Activated T-cell treated with anti-CD3 and anti-CD28 coated beads for 48 hours (primary cell): Measurements from ENCODE around the gene TRPM5.

Source experiments
- DNase-seq: peaks from one replicate; pipeline ENCODE4 v3.0.0-alpha.2; 2020; ENCODE audit warnings: low read depth

Gene TRPM5

DNA sequence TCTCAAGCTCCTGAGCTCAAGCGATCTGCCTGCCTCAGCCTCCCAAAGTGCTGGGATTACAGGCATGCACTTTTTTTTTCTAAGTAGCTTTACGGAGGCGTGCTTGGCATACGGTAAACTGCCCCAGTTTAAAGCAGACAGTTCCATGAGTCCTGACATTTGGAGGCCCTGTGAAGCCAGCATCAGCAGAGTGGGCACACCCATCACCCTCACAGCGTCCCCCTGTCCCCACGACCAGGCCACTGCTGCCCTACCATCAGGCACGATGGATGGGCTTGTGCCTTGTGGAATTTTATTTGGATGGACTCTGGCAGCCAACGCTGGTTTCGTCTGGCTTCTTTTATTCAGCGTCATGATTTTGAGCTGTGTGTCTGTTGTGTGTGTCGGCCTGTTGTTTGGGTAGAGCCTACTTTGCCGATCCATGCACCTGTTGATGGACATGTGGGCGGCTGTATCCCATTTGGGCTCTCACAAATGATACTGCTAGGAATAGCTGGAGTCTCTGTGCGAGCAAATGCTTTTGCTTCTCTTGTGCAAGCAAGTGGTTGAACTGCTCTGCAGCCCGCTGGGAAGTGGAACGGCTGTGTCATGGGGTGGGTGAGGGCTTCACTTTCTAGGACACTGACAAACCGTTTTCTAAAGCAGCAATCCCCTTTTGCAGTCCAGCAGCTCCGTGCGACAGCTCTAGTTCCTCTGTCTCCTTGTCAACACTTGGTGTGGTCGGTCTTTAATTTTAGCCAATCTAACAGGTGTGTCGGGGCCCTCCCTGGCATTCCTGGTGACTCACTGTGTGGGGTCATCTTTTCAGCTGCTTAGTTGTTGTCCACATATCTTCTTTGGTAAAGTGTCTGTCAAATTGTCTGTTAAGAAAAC is 24.3 kb upstream of the TRPM5 start:
- DNase-seq, result no peak

DNA sequence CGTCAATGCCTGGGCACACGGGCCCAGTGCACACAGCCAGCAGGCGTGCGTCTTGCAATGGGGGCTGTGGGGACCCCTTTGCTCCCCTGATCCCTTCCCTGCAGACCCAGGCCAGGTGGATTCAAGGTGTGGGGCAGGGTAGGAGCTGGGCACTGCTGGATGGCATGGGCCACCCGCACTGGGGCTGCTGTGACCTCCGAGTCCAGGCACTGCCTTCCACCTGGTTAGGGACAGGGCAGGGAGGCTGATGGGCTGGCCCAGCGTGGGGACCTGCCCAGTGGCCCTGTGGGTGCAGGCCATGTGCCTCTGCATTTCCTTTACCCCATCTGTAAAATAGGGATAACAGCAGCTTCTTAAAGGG is 23.4 kb upstream of the TRPM5 start:
- no peak for DNase-seq

DNA sequence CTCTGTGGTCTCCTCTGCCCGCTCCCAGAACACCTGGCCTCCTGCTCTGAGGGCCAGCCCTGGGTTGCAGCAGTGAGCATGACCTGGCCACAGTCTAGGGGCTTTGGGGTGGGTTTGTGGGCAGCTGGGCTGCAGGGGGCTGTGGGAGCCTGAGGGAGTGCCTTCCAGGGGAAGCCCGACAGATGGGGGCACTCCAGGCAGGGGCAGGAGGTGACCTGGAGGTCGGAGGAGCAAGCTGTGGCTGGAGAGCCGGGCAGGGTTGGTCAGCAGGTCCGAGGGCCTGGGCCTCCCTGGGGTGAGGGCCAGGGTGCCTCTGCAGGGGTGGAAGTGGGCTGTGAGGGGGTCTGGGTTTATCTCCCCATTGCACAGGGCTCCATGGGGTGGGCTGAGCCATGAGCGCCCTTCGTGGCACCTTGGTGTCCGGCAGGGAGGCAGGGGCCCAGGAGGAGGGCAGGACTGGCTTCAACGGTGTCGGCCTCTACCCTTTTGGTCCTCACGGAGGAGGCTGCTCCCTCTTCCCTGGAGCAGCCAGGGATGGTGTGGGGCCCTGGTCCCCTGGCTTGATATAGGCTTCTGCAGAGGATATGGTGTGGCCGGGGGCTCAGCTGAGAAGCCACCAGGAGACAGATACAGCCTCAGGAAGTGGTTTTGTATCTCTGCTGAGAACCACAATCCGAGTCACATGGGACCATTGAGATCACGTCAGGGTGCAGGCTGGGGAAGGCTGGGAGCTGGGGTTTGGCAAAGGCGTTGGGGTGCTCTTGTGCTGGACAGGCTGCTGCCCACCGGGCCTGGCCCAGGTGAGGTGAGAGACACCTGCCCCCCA is 22.8 kb upstream of the TRPM5 start:
- no peak for DNase-seq

DNA sequence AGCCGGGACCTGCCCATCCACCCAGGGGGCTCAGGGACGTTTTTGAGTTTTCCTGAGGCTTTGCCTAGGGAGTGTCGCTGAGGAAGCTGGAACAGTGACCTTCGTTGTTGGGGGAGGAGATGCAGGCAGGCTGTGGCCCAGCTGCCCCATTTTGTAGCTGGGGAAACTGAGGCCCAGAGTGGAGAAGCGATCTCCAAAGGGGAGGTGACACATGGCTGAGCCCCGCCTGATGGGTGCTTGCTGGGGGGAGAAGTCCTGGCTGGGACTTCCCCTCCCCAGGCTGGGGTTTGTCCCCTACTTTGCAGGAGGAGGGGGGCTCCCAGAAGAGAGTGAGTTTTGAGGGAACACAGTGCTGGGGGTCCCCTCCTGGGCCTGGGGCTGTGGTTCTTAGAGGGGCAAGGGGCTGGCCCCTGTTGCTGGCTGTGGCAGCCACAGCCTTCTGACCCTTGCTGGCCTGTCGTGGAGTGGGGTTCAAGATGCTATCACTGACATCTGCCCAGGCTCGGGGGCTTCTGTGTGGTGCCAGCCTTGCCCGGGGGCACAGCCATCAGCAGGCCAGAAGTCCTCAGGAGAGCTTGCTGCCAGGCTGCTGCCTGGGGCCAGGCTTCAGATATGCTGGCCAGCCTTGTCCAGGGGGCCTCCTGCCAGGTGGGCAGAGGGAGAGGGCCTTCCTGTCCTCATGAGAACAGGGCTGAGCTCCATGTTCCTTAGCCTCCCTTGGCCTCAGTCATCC is 21.9 kb upstream of the TRPM5 start:
- DNase-seq, result no peak

DNA sequence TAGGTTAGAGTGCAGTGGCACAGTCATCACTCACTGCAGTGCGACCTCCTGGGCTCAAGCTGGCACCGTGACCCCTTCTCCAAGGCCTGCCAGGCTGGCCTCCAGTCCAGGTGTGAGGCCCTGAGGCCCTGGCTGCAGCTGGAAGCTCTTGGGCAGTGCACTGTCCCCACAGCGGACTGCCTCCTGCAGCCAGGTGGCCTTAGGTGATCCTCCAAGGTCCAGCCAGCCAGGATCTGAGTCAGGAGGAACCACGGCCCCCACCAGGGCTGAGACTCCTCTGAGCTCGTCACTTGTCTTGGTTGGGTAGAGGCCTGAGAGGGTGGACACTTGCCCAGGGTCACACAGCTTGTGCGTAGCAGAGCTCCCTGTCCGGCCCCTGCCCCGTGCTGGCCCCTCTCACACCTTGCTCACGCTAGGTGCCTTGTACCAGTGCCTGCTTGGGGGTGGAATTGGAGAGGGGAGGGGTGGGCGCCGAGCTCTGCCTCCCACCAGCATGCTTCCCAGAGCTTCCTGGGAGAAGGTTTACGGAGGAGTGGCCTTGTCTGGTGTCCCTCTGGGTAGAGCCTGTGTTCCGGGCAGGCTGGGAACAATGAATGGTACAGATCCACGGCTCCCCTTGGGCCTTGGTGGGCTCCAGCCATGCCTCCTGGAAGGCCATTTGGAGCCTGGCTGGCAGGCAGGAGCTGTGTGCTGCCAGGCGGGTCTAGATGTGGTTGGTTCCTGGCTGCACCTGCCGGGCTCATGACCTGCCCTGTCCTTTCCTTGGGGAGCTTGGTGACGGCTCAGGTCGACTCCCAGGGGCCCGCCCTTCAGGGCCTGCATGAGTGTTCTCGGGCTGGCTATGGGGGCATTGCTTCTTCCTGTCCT is 21.1 kb upstream of the TRPM5 start:
- DNase-seq, result no peak

DNA sequence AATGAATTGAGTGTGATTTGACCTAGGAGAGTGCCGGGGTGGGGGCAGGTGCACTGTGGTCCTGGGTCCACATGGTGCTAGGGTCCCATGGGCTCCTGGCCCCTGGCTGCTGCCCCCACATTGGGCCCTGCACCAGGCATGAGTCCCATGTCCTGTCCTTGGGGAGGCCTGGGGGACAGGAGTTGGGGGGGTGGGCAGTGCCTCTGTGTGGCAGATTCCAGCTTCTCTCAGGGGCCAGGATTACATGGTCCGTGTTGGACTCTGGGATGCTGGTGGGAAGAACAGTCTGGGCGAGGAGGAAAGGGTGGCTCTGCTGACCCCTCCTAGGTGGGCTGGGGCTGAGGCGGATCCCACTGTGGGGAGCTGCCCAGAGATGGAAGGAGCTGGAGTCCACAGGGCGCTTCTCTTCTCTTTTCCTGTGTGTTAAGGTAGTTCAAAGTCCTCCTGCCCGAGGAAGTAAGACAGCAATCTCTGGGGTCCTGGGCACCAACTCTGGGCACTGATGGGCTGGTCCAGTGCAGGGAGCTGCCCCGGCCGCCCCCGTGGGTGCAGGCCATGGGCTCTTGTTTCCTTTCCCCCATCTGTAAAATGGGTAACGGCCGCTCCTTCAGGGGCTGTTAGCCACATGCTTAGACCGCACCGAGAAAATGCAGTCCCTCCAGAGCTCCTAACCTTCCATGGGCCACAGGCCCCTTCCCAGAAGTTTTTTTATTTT is 20.3 kb upstream of the TRPM5 start:
- no peak for DNase-seq

DNA sequence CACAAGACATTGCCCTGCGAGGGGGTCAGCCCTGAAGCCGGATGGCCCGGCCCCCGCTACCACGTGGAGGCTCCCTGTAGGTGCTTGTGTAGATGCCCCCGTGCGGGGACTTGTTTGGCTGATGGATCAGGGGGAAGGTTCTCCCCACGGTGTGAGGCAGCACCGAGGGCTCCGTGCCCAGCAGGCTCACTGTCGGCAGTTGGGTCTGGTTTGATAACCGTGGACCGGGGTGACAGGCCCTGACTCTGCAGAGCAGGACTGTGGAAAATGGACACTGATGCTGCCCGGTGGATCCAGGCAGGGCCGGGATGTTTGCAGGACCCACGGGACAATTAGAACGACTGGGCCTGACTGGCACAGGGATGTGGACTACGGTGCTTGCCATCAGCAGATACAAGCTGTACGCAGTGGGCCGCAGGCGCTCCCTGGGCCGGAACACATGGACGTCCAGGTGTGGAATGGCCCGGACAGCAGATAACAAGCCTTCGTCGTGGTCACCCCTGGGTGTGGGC is 19.5 kb upstream of the TRPM5 start:
- DNase-seq, result no peak

DNA sequence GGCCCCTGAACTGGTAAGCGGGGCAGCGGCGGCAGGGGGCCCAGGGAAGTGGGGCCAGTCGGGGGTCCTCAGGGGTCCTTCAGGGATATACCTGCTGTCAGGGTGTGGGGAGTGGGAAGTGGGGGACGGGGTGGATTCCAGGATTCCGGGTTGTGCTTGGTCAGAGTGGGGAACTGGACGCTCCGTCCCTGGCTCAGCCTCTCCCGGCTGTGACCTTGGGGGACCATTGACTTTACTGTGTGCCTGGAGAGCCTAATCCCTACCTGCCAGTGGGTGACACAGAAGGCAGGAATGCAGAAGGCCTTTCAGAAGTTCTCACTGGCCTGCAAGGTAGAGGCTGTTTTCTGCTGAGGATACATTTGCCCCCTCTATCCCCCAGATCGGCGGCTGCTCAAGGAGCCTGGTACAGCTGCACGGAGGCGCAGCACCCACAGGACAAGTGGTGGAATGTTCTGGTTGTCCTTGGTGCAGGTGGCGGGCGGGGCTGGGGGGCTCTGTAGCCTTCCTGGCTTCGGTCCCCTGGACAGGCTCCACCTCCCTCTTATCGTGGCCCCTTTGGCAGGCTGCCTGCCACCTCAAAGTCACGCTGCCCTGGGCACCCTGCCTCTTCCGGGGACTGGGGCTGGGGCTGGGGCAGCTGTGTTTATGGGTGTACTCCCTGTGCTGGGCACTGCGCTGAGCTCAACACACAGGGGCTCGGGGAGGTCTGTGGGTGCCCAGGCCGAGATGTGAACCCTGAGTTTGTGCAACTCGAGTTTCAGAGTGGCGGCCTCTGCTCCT is 18.9 kb upstream of the TRPM5 start:
- DNase-seq, result no peak

DNA sequence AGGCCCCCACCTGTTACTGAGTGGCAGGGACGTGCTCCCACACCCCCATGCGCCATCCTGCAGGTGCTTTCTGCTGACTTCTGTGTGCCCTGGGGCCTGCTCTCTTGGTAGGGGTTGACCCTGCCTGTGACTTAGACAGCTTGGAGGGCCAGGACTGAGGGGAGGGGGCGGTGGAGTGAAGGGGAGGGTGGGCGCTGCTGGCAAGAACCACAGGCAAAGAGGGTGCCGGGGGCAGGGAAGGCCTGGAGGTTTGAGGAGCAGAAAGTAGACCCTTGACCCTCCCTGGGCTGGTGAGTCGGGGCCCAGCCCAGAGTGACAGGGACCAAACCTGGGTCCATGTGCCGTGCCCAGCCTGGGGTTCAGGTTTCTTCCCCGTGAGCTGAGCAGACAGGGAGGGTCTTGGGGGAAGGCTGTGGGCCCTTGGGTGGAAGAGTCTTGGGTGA is 18.2 kb upstream of the TRPM5 start:
- no peak for DNase-seq

DNA sequence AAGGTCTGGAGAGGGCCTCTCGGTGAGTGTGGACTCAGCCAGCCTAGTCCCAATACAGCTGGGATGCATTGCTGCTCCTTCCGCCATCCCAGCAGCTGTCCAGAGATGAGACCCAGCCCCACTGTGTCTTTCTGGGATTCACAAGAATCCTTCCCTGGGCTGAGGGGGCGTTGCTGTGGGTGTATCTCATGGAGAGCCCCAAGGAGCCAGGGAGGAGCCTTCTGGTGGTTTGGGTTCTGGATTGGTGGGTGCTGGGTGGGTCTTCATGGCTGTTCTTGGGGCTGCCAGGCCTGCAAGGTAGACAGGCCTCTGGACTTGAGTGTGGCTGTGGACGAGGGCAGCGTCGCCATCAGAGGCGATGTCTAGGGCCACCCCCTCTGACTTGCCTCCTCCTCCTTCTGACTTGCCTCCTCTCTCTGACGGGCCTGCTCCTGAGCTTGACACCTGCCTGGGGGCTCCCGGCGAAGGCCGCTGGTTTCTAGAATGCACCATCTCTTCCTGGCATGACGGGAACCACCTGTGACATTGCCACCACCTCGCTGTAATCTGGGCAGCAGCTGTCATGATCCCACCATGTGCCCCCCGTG is 17.7 kb upstream of the TRPM5 start:
- DNase-seq, result no peak

DNA sequence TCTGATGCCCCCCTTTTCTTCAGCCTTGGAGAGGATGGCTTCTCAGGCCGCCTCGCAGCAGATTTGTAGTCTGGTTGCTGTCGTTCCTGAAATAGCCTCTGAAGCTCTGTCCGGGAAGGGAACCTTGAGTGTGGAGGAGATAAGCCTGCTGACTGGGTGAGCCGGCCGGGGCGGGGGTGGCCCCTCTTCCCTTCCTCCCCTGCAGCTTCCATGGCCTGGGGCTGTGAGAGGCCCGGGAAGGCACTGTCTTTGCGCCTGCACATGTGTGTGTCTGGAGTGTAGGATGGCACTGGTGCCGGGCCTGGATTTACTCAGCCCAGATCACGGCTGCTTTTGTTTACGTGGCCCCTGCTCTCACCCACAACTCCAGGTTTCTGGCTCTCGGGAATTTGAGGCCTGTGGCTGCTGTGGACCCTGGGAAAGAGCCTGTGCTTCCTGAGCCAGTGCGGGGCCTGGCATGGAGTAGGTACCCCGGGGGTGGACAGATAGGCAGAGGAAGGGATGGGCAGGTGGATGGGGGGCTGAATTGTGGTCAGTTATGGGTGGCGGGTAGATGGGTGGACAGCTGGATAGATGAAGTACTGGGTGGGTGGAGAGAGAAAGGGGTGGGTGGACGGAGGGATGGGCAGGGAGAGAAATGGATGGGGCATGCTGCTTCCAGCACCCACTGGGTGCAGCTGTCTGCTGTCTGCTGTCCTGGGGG is 17.1 kb upstream of the TRPM5 start:
- DNase-seq, result no peak

DNA sequence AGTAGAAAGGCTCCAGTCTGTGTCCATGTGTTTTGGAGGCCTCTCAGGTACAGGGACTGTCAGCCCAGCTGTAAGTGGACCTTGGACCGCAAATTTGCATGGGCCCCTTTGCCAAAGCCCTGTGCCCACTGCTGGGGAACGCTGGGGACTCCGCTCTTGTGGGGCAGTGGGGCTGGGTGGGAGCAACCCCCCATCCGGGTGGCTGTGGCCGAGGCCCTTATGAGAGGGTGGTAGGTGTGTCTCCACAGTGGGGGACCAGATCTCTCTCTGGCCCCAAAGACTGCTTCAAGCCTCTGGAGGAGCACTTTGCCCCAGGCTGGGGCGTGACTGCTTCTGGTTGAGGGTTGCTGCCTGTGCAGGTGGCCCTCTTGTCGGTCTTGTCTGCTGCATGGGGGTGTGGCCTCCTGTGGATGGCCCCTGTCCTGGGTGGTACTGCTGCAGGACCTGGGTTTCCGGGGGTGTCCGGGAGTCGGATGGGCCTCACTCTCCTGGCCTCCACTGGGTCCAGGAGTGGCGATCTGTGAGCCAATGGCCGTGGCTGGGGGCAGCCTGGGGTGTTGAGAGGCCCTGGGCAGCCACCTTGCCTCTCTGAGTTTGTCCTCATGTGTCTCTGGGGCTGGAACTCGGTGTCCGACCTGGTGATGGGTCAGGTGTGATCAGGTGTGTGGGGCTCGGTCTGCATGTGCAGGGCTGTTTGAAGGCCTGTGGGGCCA is 16.4 kb upstream of the TRPM5 start:
- no peak for DNase-seq

DNA sequence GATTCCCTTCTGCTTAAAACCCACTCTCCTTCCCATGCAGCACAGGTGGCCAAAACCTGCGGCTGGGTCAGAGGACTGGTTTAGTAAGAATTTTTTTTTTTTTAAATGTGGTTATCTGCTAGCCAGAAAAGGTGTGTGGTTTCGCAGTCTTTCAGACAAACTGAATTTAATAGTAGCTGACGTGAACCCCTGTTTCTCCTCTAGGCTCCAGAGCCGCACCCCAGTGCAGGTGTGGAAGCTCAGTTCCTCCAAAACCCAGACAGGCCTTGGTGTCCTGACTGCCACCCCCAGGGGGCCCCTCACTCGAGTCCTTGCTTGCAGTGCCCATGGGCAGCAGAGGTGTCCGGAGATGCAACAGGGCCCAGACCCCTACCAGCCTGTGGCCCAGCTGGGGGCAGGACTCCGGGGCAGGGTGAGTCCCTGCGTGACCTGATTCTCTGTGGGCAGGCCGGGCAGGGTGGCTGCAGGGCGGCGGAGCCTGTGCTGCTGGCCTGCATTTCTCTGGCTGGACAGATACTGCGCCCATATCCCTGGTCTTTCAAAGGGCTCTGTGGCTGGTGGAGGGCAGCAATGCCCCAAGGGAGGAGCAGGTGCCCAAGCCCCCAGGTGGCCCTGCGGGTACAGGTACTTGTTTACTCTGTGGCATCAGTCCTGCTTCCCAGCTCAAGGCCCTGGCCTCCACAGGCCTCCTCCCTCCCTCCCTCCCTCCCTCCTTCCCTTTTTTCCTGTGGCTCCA is 15.7 kb upstream of the TRPM5 start:
- no peak for DNase-seq

DNA sequence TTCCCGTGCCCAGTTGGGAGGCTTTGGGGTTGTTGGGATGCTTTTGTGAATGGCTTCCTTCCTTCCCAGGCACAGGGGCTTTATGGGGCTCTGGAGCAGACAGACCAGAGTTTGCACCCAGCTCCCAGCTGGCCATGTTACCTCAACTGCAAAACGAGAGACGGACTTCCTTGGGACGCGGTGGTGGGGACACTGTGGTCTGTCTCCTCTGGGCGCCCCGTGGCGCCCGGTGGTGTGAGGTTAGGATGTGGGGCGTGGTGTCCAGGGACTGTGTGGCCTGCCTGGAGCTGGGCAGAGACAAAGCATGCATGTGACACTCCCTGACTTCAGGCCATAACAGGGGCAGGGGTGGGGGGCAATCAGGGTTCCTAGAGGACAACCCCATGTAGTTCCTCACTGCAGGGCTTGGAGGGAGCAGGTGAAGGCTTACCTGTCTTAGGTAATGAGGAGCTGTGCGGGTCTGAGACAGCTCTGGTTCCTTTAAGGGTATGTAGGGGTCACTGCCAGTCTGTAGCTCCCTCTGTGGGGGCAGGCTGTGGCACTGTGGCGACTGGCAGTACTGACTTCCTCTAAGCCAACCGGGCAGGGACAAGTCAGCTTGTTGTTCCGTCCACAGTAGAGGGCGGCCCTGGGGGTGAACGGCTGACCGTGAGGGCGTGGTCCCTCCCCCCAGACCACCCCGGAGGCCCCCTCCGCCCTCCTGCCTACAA is 14.9 kb upstream of the TRPM5 start:
- no peak for DNase-seq

DNA sequence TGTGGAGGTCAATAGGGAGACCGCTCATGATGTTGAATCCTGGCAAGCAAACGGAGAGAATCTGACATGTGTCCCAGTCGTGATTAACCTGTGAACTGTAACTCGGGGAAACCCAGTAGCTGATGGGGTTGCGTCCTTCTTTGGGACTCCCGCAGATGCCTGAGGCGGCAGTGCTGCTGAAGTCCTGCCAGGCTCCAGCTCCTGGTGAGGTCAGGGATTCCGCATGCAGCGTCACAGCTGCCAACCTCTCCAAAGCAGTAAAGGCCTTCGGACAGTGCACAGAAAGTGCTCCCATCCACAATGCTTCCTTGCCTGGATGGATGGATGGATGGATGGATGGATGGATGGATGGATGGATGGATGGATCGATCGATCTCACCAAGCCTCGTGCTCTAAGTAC is 14.0 kb upstream of the TRPM5 start:
- DNase-seq, result no peak

DNA sequence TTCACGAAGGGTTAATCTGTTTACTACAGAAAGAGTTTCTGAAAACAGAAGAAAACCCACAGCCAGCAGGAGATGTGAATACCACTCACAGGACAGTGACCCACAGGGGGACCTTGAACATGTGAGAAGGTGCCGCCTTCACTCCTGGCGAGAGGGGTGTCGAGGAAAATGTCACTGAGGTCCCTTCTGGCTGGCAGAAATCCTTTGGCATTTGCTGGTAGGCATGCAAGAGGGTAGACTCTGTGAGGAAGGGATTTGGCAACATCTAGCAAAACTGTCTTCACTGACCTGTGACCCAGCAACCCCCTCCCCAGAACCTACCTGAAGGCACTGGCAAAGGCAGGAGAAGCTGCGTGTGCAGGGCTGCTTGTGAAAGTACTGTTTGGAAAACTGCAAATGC is 9.1 kb upstream of the TRPM5 start:
- DNase-seq, result no peak
